Activated CD8-positive, alpha-beta T cell treated with anti-CD3 and anti-CD28 coated beads for 36 hours (primary cell): ENCODE results near the gene CCDC51. TPM values are rescaled to one million over a fixed set of nuclear protein-coding genes. Genes with fewer than 3 reads are reported as not detected.

Experiments
- ATAC-seq: fragments of 200-7000 bp; cut with Tn5 transposase; one replicate; pipeline ENCODE4 v1.10.0; 2021; ENCODE audit warnings: mild to moderate bottlenecking, moderate library complexity
- CTCF ChIA-PET: fragments of 350-600 bp; sonication (Branson Sonifier 250); formaldehyde crosslinking; loops from one replicate; lab custom pipeline; 2021; ENCODE audit warnings: antibody characterized with exemption; lab: Charles Lee
- POLR2A ChIA-PET: fragments of 350-600 bp; sonication (Branson Sonifier 250); formaldehyde crosslinking; loops from one replicate; lab custom pipeline; 2021; ENCODE audit warnings: antibody characterized with exemption; lab: Charles Lee
- DNase-seq: peaks from one replicate; pipeline ENCODE4 v3.0.0-alpha.2; 2020
- H3K27ac Mint-ChIP-seq: one replicate; pipeline ENCODE4 v1.8.0; 2021; ENCODE audit warnings: mild to moderate bottlenecking, mixed read lengths
- H3K27me3 Mint-ChIP-seq: one replicate; pipeline ENCODE4 v1.8.0; 2021; ENCODE audit warnings: mixed read lengths
- H3K36me3 Mint-ChIP-seq: one replicate; pipeline ENCODE4 v1.8.0; 2021; ENCODE audit warnings: low read depth, mixed read lengths
- H3K4me1 Mint-ChIP-seq: one replicate; pipeline ENCODE4 v1.8.0; 2021; ENCODE audit warnings: low read depth, mixed read lengths
- H3K4me3 Mint-ChIP-seq: one replicate; pipeline ENCODE4 v1.8.0; 2021; ENCODE audit warnings: mild to moderate bottlenecking, moderate library complexity, mixed read lengths
- H3K9me3 Mint-ChIP-seq: one replicate; pipeline ENCODE4 v1.8.0; 2021; ENCODE audit warnings: mixed read lengths
- intact Hi-C: fragments of 100-400 bp; cut with micrococcal nuclease; formaldehyde crosslinking; loops from one replicate; pipeline ENCODE4 v1.10.0; 2022
- total RNA-seq, 2 experiments: library from RNA; stranded (reverse); gene quantifications; one replicate each; pipeline ENCODE4 v1.2.3, GENCODE V29; 2021
- TF ChIP-seq, protein P1 (sequence below): fragments of 200-600 bp; IDR thresholded peaks from one replicate; pipeline ENCODE4 v1.8.0; 2022; ENCODE audit warnings: antibody characterized with exemption, mild to moderate bottlenecking

The CCDC51 gene
- total RNA-seq, 2 experiments from 2014 or later = 25.3 to 28.3 TPM

DNA sequence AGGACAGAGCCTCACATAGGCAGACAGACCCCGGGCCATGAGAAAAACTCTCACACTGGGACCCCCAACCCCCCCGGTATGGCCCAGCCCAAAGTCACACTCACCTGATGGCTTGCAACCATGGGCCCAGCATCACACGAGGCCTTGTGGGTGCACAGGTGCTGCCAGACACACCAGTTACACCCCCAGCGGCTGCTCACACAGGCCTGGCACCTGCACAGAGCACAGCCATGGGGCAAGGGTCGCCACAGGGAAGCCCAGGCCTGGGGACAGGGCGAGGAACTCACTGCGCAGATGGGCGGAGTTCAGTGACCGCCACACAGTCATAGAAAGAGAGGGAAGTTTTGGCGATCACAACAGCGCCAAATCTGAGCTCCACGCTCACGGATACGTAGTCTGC lies 19.4 kb downstream of the CCDC51 start:
- Mint-ChIP-seq H3K36me3 (no peaks in the 10 kb centered on the region), H3K27ac (no peak overlapping the region), H3K9me3 (no peaks in the 10 kb centered on the region), H3K4me1 (no peaks in the 10 kb centered on the region), H3K27me3 (no peaks in the 10 kb centered on the region), H3K4me3 (no peak overlapping the region)
- TF ChIP-seq, protein P1, sequence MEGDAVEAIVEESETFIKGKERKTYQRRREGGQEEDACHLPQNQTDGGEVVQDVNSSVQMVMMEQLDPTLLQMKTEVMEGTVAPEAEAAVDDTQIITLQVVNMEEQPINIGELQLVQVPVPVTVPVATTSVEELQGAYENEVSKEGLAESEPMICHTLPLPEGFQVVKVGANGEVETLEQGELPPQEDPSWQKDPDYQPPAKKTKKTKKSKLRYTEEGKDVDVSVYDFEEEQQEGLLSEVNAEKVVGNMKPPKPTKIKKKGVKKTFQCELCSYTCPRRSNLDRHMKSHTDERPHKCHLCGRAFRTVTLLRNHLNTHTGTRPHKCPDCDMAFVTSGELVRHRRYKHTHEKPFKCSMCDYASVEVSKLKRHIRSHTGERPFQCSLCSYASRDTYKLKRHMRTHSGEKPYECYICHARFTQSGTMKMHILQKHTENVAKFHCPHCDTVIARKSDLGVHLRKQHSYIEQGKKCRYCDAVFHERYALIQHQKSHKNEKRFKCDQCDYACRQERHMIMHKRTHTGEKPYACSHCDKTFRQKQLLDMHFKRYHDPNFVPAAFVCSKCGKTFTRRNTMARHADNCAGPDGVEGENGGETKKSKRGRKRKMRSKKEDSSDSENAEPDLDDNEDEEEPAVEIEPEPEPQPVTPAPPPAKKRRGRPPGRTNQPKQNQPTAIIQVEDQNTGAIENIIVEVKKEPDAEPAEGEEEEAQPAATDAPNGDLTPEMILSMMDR = no peak
- intact Hi-C loops = no loop called here
- ATAC-seq (no peak), DNase-seq (no peak)
- ChIA-PET POLR2A (no interaction called here), CTCF (interaction anchor here (4.4 kb wide), 1 partner anchor 16 kb away, joined by 27 read pairs; no protein-coding TSS in a partner anchor)

DNA sequence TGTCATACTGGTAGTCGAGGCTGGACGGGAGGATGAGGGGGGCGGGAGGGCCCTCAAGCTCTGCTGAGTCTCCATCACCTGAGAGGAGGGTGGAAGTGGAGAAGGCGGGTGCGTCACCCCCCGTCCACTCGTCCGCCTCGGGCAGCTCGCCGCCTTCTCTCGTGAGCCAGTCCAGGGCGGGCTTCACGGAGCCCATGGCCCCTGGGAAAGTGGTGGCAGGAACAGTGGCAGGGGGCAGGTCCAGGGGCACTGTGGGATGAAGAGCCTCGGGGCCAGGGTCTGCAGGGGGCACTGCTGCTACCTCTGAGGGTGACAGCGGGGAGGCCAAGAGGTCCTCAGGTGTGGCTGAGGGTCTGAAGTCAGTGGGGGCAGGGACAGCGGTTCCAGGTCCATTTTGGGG lies 20.3 kb downstream of the CCDC51 start:
- Mint-ChIP-seq H3K27ac (no peak overlapping the region), H3K4me1 (no peaks in the 10 kb centered on the region), H3K36me3 (no peaks in the 10 kb centered on the region), H3K27me3 (no peaks in the 10 kb centered on the region), H3K9me3 (no peaks in the 10 kb centered on the region), H3K4me3 (no peak overlapping the region)
- intact Hi-C loops = no loop called here
- ChIA-PET CTCF (interaction anchor here (0.6 to 4.4 kb wide), 3 partner anchors 17 to 38 kb away, joined by 3 to 27 read pairs (median 6); no protein-coding TSS in a partner anchor), POLR2A (interaction anchor here (0.6 kb wide), 1 partner anchor 73 kb away, joined by 3 read pairs; no protein-coding TSS in a partner anchor)
- DNase-seq (no peak), ATAC-seq (no peak)
- TF ChIP-seq, protein P1 = no peak

DNA sequence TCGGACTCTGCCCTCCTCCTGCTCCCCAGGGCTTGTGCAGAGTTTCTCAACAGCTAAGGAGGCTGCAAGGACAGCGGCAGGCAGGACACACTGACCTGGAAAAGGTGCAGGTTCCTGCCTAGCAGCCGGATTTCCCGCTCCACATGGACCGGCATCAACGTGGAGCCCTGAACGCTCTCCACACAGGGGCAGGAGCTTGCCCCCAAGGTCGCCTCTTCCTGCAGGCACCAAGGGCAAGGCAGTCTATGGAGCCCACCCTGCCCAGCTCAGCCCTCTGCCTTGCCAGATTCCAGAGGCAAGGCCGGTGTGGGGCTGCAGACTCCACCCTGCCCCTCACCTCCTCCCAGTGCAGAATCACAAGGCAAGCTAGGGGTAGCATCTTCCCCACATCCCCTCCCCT lies 20.8 kb downstream of the CCDC51 start:
- H3K36me3 Mint-ChIP-seq = no peaks in the 10 kb centered on the region
- POLR2A ChIA-PET = interaction anchor here (0.6 to 0.7 kb wide), 2 partner anchors 17 to 73 kb away, joined by 3 to 4 read pairs; no protein-coding TSS in a partner anchor
- TF ChIP-seq, protein P1 = no peak
- intact Hi-C loops = no loop called here
- no peaks in the 10 kb centered on the region for H3K9me3 Mint-ChIP-seq
- no peak for DNase-seq
- no peak for ATAC-seq
- H3K27me3 Mint-ChIP-seq = no peaks in the 10 kb centered on the region
- H3K4me3 Mint-ChIP-seq = no peak overlapping the region
- no peaks in the 10 kb centered on the region for H3K4me1 Mint-ChIP-seq
- CTCF ChIA-PET = interaction anchor here (0.5 to 4.4 kb wide), 4 partner anchors 17 to 197 kb away, joined by 3 to 27 read pairs (median 4); no protein-coding TSS in a partner anchor
- H3K27ac Mint-ChIP-seq = no peak overlapping the region

DNA sequence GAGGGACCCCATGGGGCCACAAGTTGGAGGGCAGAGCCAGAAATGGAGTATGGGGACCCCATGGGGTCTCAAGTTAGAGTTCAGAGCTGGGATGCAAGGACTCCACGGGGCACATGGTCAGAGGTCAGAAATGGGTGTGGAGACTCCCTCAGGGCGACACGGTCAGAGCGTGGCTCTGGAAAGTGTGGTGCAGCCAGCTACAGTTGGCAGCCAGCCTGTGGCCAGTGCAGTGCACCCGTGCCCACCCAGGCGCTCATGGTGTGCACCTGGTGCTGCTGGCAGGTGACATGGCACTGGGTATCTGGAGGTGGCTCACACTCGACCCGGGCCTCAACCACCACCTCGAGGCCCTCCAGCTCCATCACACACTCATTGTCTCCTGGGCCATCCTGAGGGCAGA lies 21.3 kb downstream of the CCDC51 start:
- ATAC-seq (no peak), DNase-seq (no peak)
- intact Hi-C loops = no loop called here
- H3K27ac Mint-ChIP-seq = no peak overlapping the region
- no peak overlapping the region for H3K4me3 Mint-ChIP-seq
- CTCF ChIA-PET = interaction anchor here (0.5 to 4.4 kb wide), 3 partner anchors 18 to 197 kb away, joined by 3 to 27 read pairs (median 6); no protein-coding TSS in a partner anchor
- H3K4me1 Mint-ChIP-seq = no peaks in the 10 kb centered on the region
- H3K36me3 Mint-ChIP-seq = no peaks in the 10 kb centered on the region
- POLR2A ChIA-PET = interaction anchor here (0.7 kb wide), 1 partner anchor 17 kb away, joined by 4 read pairs; no protein-coding TSS in a partner anchor
- H3K9me3 Mint-ChIP-seq = no peaks in the 10 kb centered on the region
- no peaks in the 10 kb centered on the region for H3K27me3 Mint-ChIP-seq
- TF ChIP-seq, protein P1 = no peak

DNA sequence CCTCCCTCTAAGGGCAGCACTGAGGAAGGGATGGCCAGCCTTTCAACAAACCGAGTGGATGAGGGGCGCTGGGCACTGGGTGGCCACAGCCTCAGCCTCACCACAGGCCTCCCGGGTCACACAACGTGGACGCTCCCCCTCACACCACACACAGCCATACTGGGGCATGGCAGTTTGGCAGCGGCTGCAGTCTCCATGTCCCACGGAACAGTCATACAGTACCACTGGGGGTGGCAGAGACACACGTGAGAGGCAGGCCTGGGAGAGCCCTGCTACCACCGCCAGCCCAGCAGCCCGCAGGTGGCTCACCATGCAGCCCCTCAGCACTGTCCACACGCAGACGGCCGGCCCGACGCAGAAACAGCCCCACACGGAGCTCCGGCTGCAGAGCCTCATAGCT lies 21.8 kb downstream of the CCDC51 start:
- Mint-ChIP-seq H3K36me3 (no peaks in the 10 kb centered on the region), H3K9me3 (no peaks in the 10 kb centered on the region), H3K27me3 (no peaks in the 10 kb centered on the region), H3K4me1 (no peaks in the 10 kb centered on the region), H3K4me3 (no peak overlapping the region), H3K27ac (no peak overlapping the region)
- POLR2A ChIA-PET = interaction anchor here (0.6 kb wide), 1 partner anchor 139 kb away, joined by 3 read pairs; no protein-coding TSS in a partner anchor
- CTCF ChIA-PET = interaction anchor here (1.7 to 4.4 kb wide), 2 partner anchors 18 kb away, joined by 6 to 27 read pairs; no protein-coding TSS in a partner anchor
- DNase-seq = no peak
- intact Hi-C loops = no loop called here
- ATAC-seq = no peak
- TF ChIP-seq, protein P1 = no peak
